K562 (cell line): ENCODE results near the gene XRCC2. TPM values are rescaled to one million over a fixed set of nuclear protein-coding genes. Genes with fewer than 3 reads are reported as not detected.

Experiments used
- CAMTA2 ChIP-seq: fragments of 250-450 bp; sonication (Bioruptor Pico); conservative IDR thresholded peaks from 2 replicates; pipeline ENCODE4 v1.5.1; 2022
- CBX3 ChIP-seq, 2 experiments: IDR thresholded peaks; 1 replicate in 1 of 2; 2 replicates in 1 of 2; pipeline ENCODE4 v1.6.1; 2012; ENCODE audit warnings: inconsistent platforms in 2 of 2, low read length in 2 of 2, borderline replicate concordance in 1 of 2, control low read depth in 1 of 2
- ERF ChIP-seq: fragments of 450-650 bp; formaldehyde crosslinking; IDR thresholded peaks from 2 replicates; pipeline ENCODE4 v1.4.0; 2020; ENCODE audit warnings: mild to moderate bottlenecking, mixed read lengths
- ESRRB ChIP-seq: fragments of 250-450 bp; sonication (Bioruptor Pico); IDR thresholded peaks from 2 replicates; pipeline ENCODE4 v1.5.0; 2020; ENCODE audit warnings: mild to moderate bottlenecking, moderate library complexity, borderline replicate concordance
- EZH2 ChIP-seq: IDR thresholded peaks from 2 replicates; pipeline ENCODE4 v1.6.1; 2012; ENCODE audit warnings: low read depth, mild to moderate bottlenecking, inconsistent platforms, low read length, borderline replicate concordance
- FOS ChIP-seq: IDR thresholded peaks from 3 replicates; pipeline ENCODE4 v1.6.1; 2011; ENCODE audit not compliant: insufficient read length; ENCODE audit errors: extremely low read depth
- FOXP4 ChIP-seq: sonication (generic); formaldehyde crosslinking; IDR thresholded peaks from 2 replicates; pipeline ENCODE4 v1.8.0; 2022; ENCODE audit warnings: mild to moderate bottlenecking, missing genetic modification reagents, borderline replicate concordance
- NFIC ChIP-seq: fragments of 450-650 bp; IDR thresholded peaks from 2 replicates; pipeline ENCODE4 v1.6.1; 2017; ENCODE audit warnings: mild to moderate bottlenecking, inconsistent platforms
- POLR2A ChIP-seq: fragments of 450-650 bp; conservative IDR thresholded peaks from 2 replicates; pipeline ENCODE4 v1.6.1; 2016
- RBM17 ChIP-seq: fragments of 200-400 bp; formaldehyde crosslinking; IDR thresholded peaks from 2 replicates; pipeline ENCODE4 v1.6.1; 2017; ENCODE audit warnings: low read depth, mild to moderate bottlenecking, low read length, borderline replicate concordance
- STAT5B ChIP-seq: fragments of 250-450 bp; sonication (Bioruptor Pico); IDR thresholded peaks from 2 replicates; pipeline ENCODE4 v1.8.0; 2021; ENCODE audit warnings: mild to moderate bottlenecking, inconsistent platforms
- TAL1 ChIP-seq: fragments of 450-650 bp; IDR thresholded peaks from 2 replicates; pipeline ENCODE4 v1.6.1; 2016; ENCODE audit warnings: mild to moderate bottlenecking
- WHSC1 ChIP-seq: IDR thresholded peaks from one replicate; pipeline ENCODE4 v1.6.1; 2012; ENCODE audit warnings: low read length, control low read depth, inconsistent platforms
- ZBTB8A ChIP-seq: fragments of 450-650 bp; IDR thresholded peaks from 2 replicates; pipeline ENCODE4 v1.6.1; 2018; ENCODE audit warnings: mild to moderate bottlenecking, moderate library complexity; ENCODE audit not compliant: partially characterized antibody
- ZFP36 ChIP-seq: fragments of 150-350 bp; IDR thresholded peaks from 2 replicates; pipeline ENCODE4 v1.6.1; 2018; ENCODE audit warnings: low read length, low read depth; ENCODE audit not compliant: partially characterized antibody
- ZNF140 ChIP-seq: fragments of 250-450 bp; sonication (Bioruptor Pico); IDR thresholded peaks from 2 replicates; pipeline ENCODE4 v1.8.0; 2021; ENCODE audit warnings: moderate library complexity, mild to moderate bottlenecking, inconsistent platforms
- ZNF232 ChIP-seq: sonication (generic); formaldehyde crosslinking; IDR thresholded peaks from 2 replicates; pipeline ENCODE4 v1.8.0; 2022; ENCODE audit warnings: mild to moderate bottlenecking, missing genetic modification reagents
- ZNF274 ChIP-seq: IDR thresholded peaks from 2 replicates; pipeline ENCODE4 v1.6.1; 2011; ENCODE audit warnings: low read depth, mild to moderate bottlenecking, low read length, moderate library complexity, borderline replicate concordance
- polyA plus RNA-seq, 8 experiments: library from polyadenylated mRNA; depleted of rRNA in 4 of 8; stranded (reverse) in 5 of 8; unstranded in 3 of 8; fragments of >200 nt; fragmentation: Nextera tagmentation in 2 of 8; fragmentation: Illumina TruSeq in 1 of 8; extraction: Ambion mirVana in 2 of 8; extraction: Trizol in 1 of 8; gene quantifications; 2 replicates each; pipeline versions ENCODE4 v1.2.1 to v1.2.3, GENCODE V29; 2011 to 2014; ENCODE audit warnings: inconsistent platforms in 1 of 8, missing spikeins in 1 of 8
- total RNA-seq, 7 experiments: library from RNA; depleted of rRNA in 6 of 7; stranded (reverse); fragments of >200 nt in 6 of 7; fragmentation: Illumina TruSeq in 2 of 7; extraction: Trizol in 2 of 7; gene quantifications; 2 replicates each; pipeline versions ENCODE4 v1.2.1 to v1.2.3, GENCODE V29; 2011 to 2021; ENCODE audit warnings: low replicate concordance in 1 of 7
- TF ChIP-seq, protein P1 (sequence below): fragments of 450-650 bp; IDR thresholded peaks from 2 replicates; pipeline ENCODE4 v1.6.1; 2016; ENCODE audit warnings: missing biosample characterization, missing genetic modification characterization
- TF ChIP-seq, protein P2 (sequence below): fragments of 450-650 bp; IDR thresholded peaks from 2 replicates; pipeline ENCODE4 v1.6.1; 2017; ENCODE audit warnings: antibody characterized with exemption
- TF ChIP-seq, protein P3 (sequence below): fragments of 250-450 bp; sonication (Bioruptor Pico); IDR thresholded peaks from 2 replicates; pipeline ENCODE4 v1.5.1; 2021; ENCODE audit warnings: mild to moderate bottlenecking

The XRCC2 gene
- total and polyA plus RNA-seq, 9 of the 15 experiments (the other 6 are each of a cell fraction or from before 2014, with no cell fraction given), result 16.2 to 58.0 (median 39.8) TPM

GRCh38 chr7:152674860-152675758 lies 832 bp downstream of the XRCC2 start (continued):
- TF ChIP-seq, protein P1, sequence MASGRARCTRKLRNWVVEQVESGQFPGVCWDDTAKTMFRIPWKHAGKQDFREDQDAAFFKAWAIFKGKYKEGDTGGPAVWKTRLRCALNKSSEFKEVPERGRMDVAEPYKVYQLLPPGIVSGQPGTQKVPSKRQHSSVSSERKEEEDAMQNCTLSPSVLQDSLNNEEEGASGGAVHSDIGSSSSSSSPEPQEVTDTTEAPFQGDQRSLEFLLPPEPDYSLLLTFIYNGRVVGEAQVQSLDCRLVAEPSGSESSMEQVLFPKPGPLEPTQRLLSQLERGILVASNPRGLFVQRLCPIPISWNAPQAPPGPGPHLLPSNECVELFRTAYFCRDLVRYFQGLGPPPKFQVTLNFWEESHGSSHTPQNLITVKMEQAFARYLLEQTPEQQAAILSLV (tag), result no peak
- TF ChIP-seq ZBTB8A, result no peak
- no peak for TF ChIP-seq ZNF232
- no peak; a peak in 1 of 3 replicates for TF ChIP-seq CBX3 (IDR thresholded peaks at IDR 0.05; ENCODE audit: borderline replicate concordance in 1 of 2, low read length in 2 of 2)
- TF ChIP-seq, protein P2, sequence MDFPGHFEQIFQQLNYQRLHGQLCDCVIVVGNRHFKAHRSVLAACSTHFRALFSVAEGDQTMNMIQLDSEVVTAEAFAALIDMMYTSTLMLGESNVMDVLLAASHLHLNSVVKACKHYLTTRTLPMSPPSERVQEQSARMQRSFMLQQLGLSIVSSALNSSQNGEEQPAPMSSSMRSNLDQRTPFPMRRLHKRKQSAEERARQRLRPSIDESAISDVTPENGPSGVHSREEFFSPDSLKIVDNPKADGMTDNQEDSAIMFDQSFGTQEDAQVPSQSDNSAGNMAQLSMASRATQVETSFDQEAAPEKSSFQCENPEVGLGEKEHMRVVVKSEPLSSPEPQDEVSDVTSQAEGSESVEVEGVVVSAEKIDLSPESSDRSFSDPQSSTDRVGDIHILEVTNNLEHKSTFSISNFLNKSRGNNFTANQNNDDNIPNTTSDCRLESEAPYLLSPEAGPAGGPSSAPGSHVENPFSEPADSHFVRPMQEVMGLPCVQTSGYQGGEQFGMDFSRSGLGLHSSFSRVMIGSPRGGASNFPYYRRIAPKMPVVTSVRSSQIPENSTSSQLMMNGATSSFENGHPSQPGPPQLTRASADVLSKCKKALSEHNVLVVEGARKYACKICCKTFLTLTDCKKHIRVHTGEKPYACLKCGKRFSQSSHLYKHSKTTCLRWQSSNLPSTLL, result no peak
- TF ChIP-seq RBM17, result no peak
- TF ChIP-seq NFIC, result peak; percentile 90
- no peak for TF ChIP-seq TAL1
- no peak; the same call in 1 of the 2 replicates for TF ChIP-seq ERF (CRISPR knock-in tag)
- TF ChIP-seq ESRRB, result no peak
- TF ChIP-seq ZNF274, result no peak
- TF ChIP-seq, protein P3, sequence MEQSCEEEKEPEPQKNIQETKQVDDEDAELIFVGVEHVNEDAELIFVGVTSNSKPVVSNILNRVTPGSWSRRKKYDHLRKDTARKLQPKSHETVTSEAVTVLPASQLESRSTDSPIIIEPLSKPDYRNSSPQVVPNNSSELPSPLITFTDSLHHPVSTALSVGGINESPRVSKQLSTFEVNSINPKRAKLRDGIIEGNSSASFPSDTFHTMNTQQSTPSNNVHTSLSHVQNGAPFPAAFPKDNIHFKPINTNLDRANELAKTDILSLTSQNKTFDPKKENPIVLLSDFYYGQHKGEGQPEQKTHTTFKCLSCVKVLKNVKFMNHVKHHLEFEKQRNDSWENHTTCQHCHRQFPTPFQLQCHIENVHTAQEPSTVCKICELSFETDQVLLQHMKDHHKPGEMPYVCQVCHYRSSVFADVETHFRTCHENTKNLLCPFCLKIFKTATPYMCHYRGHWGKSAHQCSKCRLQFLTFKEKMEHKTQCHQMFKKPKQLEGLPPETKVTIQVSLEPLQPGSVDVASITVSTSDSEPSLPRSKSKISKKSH (CRISPR knock-in tag), result no peak
- TF ChIP-seq POLR2A, result no peak
- TF ChIP-seq ZFP36, result no peak
- no peak for TF ChIP-seq FOS
- TF ChIP-seq FOXP4 (CRISPR knock-in tag), result no peak
- TF ChIP-seq EZH2, result no peak
- no peak for TF ChIP-seq STAT5B (CRISPR knock-in tag)
- TF ChIP-seq CAMTA2 (CRISPR knock-in tag), result no peak
- no peak for TF ChIP-seq ZNF140 (CRISPR knock-in tag)
- no peak for TF ChIP-seq WHSC1
